ENCODE measurements around the gene TP53I11. TPM values are rescaled to one million over a fixed set of nuclear protein-coding genes. Genes with fewer than 3 reads are reported as not detected.
A peak's percentile ranks its signal among the peaks of the same experiment; 100 is the strongest.

Gene TP53I11
- total RNA-seq, 1 donor from 2014 or later, result 6.8 TPM

GRCh38 chr11:44949160-44950030 lies 1.3 kb downstream of the TP53I11 start:
- no peaks in the 10 kb centered on the region for H3K27me3 ChIP-seq (ENCODE audit: control insufficient read depth in 3 of 3, insufficient read depth in 3 of 3, low read length in 3 of 3)
- H3K4me1 ChIP-seq (ENCODE audit: control insufficient read depth in 3 of 3, insufficient read depth in 3 of 3, low read length in 3 of 3), result peaks cover 25 to 45% (median 32%) of the 10 kb centered on the region in 3 donors
- H3K9me3 ChIP-seq (ENCODE audit: control insufficient read depth in 3 of 3, low read length in 3 of 3), result no peaks in the 10 kb centered on the region
- peak overlapping the region; percentile 56 for H3K27ac ChIP-seq (ENCODE audit: low read depth, low read length)
- H3K36me3 ChIP-seq (ENCODE audit: control insufficient read depth in 3 of 3, insufficient read depth in 3 of 3, low read length in 3 of 3), result no peaks in the 10 kb centered on the region
- peak overlapping the region; percentile 71 to 75 (median 72) for H3K4me3 ChIP-seq (ENCODE audit: low read length in 3 of 3)
- H3K9ac ChIP-seq (ENCODE audit: low read depth in 1 of 3, low read length in 3 of 3), result peak overlapping the region; percentile 43 to 85 (median 70)

DNA sequence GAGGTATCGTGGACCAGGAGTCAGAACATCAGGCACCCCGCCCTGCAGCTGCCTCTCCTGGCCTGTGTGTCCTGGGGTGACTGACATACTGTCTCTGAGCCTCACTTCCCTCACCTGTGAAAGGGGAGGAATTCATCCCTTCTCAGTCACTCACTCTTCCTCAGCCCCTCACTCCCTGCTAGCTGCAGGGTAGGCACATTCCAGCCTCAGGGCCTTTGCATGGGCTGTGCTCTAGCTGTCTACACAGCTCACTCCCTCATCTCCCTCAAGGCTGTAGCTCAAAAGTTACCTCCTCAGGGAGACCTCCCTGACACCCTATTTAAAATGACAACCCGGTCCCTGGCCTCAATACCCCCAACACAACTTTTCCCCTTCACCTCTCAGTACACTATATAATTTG lies 2.5 kb downstream of the TP53I11 start:
- Histone ChIP-seq H3K27ac (ENCODE audit: low read depth, low read length) (no peak overlapping the region), H3K36me3 (ENCODE audit: control insufficient read depth in 3 of 3, insufficient read depth in 3 of 3, low read length in 3 of 3) (no peaks in the 10 kb centered on the region), H3K4me3 (ENCODE audit: low read length in 3 of 3) (no peak overlapping the region)

GRCh38 chr11:44947114-44947513 lies 3.6 kb downstream of the TP53I11 start:
- H3K4me1 ChIP-seq (ENCODE audit: control insufficient read depth in 3 of 3, insufficient read depth in 3 of 3, low read length in 3 of 3), result peaks cover 30 to 63% (median 43%) of the 10 kb centered on the region in 3 donors
- H3K27ac ChIP-seq (ENCODE audit: low read depth, low read length), result peak overlapping the region; percentile 7
- no peak overlapping the region for H3K4me3 ChIP-seq (ENCODE audit: low read length in 3 of 3)
- no peaks in the 10 kb centered on the region for H3K36me3 ChIP-seq (ENCODE audit: control insufficient read depth in 3 of 3, insufficient read depth in 3 of 3, low read length in 3 of 3)
- peak overlapping the region in 2 of 3 donors; percentile 10 to 25 for H3K9ac ChIP-seq (ENCODE audit: low read depth in 1 of 3, low read length in 3 of 3)
- no peaks in the 10 kb centered on the region for H3K9me3 ChIP-seq (ENCODE audit: control insufficient read depth in 3 of 3, low read length in 3 of 3)
- no peaks in the 10 kb centered on the region for H3K27me3 ChIP-seq (ENCODE audit: control insufficient read depth in 3 of 3, insufficient read depth in 3 of 3, low read length in 3 of 3)

More for the DNA sequence above, 2.5 kb downstream of the TP53I11 start:
- peaks cover 25 to 52% (median 34%) of the 10 kb centered on the region in 3 donors for H3K4me1 ChIP-seq (ENCODE audit: control insufficient read depth in 3 of 3, insufficient read depth in 3 of 3, low read length in 3 of 3)
- H3K27me3 ChIP-seq (ENCODE audit: control insufficient read depth in 3 of 3, insufficient read depth in 3 of 3, low read length in 3 of 3), result no peaks in the 10 kb centered on the region
- no peak overlapping the region for H3K9ac ChIP-seq (ENCODE audit: low read depth in 1 of 3, low read length in 3 of 3)
- no peaks in the 10 kb centered on the region for H3K9me3 ChIP-seq (ENCODE audit: control insufficient read depth in 3 of 3, low read length in 3 of 3)

DNA sequence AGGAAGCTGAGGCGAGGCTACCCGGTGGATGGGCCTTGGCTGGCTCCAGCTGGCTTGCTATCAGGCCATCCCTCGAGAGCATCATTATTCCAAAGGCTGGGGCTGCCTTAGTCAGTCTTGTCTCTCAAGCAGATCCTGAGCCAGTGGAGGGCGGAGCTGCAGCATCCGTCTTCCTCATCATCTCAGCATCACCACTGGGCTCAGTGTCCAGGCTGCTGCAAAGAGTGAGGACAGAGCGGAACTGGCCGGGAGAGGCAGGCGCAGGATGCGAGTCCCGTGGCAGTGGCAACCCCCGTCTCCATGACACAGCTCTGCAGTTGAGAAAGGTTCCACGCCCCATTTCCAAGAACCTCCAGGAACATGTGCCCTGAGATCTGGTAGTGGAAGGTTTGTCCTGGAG lies 4.4 kb downstream of the TP53I11 start:
- Histone ChIP-seq H3K27me3 (ENCODE audit: control insufficient read depth in 3 of 3, insufficient read depth in 3 of 3, low read length in 3 of 3) (no peaks in the 10 kb centered on the region), H3K9ac (ENCODE audit: low read depth in 1 of 3, low read length in 3 of 3) (no peak overlapping the region), H3K27ac (ENCODE audit: low read depth, low read length) (peak overlapping the region; percentile 15), H3K36me3 (ENCODE audit: control insufficient read depth in 3 of 3, insufficient read depth in 3 of 3, low read length in 3 of 3) (no peaks in the 10 kb centered on the region), H3K9me3 (ENCODE audit: control insufficient read depth in 3 of 3, low read length in 3 of 3) (no peaks in the 10 kb centered on the region), H3K4me3 (ENCODE audit: low read length in 3 of 3) (no peak overlapping the region), H3K4me1 (ENCODE audit: control insufficient read depth in 3 of 3, insufficient read depth in 3 of 3, low read length in 3 of 3) (peaks cover 36 to 71% (median 50%) of the 10 kb centered on the region in 3 donors)

DNA sequence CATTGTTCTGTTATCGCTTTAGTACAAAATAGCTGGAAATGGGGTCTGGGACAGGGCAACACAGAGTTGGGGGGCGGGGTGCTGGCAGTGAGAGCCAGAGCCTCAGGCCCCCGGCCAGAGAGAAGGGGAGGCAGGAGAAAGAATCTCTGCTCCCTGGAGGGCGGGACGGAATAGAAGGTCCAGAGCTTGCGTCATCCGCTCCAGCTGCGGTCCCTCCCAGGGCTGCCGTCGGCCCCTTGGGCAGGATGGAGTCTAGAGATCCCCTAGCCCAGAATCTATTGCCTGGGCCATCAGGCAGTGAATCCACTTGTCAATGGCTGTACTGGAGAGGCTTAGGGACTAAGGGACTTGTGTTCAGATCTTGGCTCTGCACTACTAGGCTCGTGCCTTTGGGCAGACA lies 5.0 kb downstream of the TP53I11 start:
- Histone ChIP-seq H3K27ac (ENCODE audit: low read depth, low read length) (no peak overlapping the region), H3K4me3 (ENCODE audit: low read length in 3 of 3) (no peak overlapping the region), H3K4me1 (ENCODE audit: control insufficient read depth in 3 of 3, insufficient read depth in 3 of 3, low read length in 3 of 3) (peaks cover 36 to 73% (median 53%) of the 10 kb centered on the region in 3 donors)

DNA sequence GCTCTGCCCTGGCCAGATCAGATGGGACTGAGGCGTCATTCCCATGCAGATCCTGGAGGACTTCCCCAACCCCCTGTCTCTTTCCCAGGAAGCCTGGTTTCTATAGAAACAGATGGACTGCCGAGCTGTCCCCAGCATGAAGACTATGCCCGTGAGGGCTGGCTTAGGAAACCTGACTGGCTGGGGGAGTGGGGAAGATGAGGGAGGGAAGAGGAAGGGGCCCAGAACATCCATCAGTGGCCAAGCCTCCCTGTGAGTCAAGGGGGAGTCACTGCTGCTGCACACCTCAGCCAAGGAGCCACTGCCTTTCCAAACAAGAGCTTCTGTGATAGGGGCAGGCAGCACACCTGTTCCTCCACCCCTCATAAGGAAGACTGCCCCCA lies 5.8 kb downstream of the TP53I11 start:
- Histone ChIP-seq H3K36me3 (ENCODE audit: control insufficient read depth in 3 of 3, insufficient read depth in 3 of 3, low read length in 3 of 3) (no peaks in the 10 kb centered on the region), H3K27me3 (ENCODE audit: control insufficient read depth in 3 of 3, insufficient read depth in 3 of 3, low read length in 3 of 3) (no peaks in the 10 kb centered on the region), H3K4me3 (ENCODE audit: low read length in 3 of 3) (no peak overlapping the region), H3K9ac (ENCODE audit: low read depth in 1 of 3, low read length in 3 of 3) (no peak overlapping the region), H3K9me3 (ENCODE audit: control insufficient read depth in 3 of 3, low read length in 3 of 3) (no peaks in the 10 kb centered on the region), H3K27ac (ENCODE audit: low read depth, low read length) (no peak overlapping the region), H3K4me1 (ENCODE audit: control insufficient read depth in 3 of 3, insufficient read depth in 3 of 3, low read length in 3 of 3) (peaks cover 44 to 77% (median 58%) of the 10 kb centered on the region in 3 donors)

More for the DNA sequence above, 5.0 kb downstream of the TP53I11 start:
- Histone ChIP-seq H3K9me3 (ENCODE audit: control insufficient read depth in 3 of 3, low read length in 3 of 3) (no peaks in the 10 kb centered on the region), H3K36me3 (ENCODE audit: control insufficient read depth in 3 of 3, insufficient read depth in 3 of 3, low read length in 3 of 3) (no peaks in the 10 kb centered on the region), H3K9ac (ENCODE audit: low read depth in 1 of 3, low read length in 3 of 3) (no peak overlapping the region), H3K27me3 (ENCODE audit: control insufficient read depth in 3 of 3, insufficient read depth in 3 of 3, low read length in 3 of 3) (no peaks in the 10 kb centered on the region)

DNA sequence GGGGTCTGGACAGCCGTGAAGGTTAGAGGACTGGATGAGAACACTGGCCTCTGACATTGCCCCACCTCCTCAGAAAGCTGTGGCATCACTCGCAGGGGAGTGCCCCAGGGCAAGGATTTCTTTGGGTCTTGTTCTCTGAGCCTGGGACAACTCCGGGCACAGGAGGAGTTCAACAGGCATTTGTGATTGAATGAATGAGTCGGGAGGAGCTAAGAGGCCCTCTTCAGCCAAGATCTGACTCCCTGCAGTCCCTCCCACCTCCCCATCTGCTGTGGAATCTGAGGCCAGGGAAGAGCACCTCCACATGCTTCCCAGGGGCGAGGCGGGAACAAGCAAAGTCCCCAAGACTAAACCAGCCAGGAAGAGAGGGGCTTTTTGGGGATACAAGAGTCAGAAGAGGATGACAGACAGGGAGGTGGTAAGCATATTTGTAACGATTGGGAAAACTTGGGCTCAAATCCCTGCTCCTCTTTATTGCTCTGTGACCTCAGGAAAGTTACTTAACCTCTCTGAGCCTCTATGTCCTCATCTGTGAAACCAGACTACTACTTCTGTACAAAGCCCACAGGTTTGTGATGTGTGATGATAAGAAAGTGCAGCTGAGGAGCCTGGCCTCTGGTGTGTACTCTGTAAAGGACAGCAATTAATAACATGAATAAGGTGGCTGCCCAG lies 6.4 kb downstream of the TP53I11 start:
- Histone ChIP-seq H3K27ac (ENCODE audit: low read depth, low read length) (no peak overlapping the region), H3K9me3 (ENCODE audit: control insufficient read depth in 3 of 3, low read length in 3 of 3) (no peaks in the 10 kb centered on the region), H3K4me1 (ENCODE audit: control insufficient read depth in 3 of 3, insufficient read depth in 3 of 3, low read length in 3 of 3) (peaks cover 45 to 82% (median 63%) of the 10 kb centered on the region in 3 donors), H3K27me3 (ENCODE audit: control insufficient read depth in 3 of 3, insufficient read depth in 3 of 3, low read length in 3 of 3) (no peaks in the 10 kb centered on the region), H3K4me3 (ENCODE audit: low read length in 3 of 3) (no peak overlapping the region), H3K36me3 (ENCODE audit: control insufficient read depth in 3 of 3, insufficient read depth in 3 of 3, low read length in 3 of 3) (no peaks in the 10 kb centered on the region), H3K9ac (ENCODE audit: low read depth in 1 of 3, low read length in 3 of 3) (no peak overlapping the region)

GRCh38 chr11:44943696-44944095 lies 7.0 kb downstream of the TP53I11 start:
- H3K4me3 ChIP-seq (ENCODE audit: low read length in 3 of 3), result no peak overlapping the region
- no peaks in the 10 kb centered on the region for H3K36me3 ChIP-seq (ENCODE audit: control insufficient read depth in 3 of 3, insufficient read depth in 3 of 3, low read length in 3 of 3)
- H3K9me3 ChIP-seq (ENCODE audit: control insufficient read depth in 3 of 3, low read length in 3 of 3), result no peaks in the 10 kb centered on the region
- no peaks in the 10 kb centered on the region for H3K27me3 ChIP-seq (ENCODE audit: control insufficient read depth in 3 of 3, insufficient read depth in 3 of 3, low read length in 3 of 3)
- H3K4me1 ChIP-seq (ENCODE audit: control insufficient read depth in 3 of 3, insufficient read depth in 3 of 3, low read length in 3 of 3), result peaks cover 45 to 80% (median 67%) of the 10 kb centered on the region in 3 donors
- no peak overlapping the region for H3K27ac ChIP-seq (ENCODE audit: low read depth, low read length)
- H3K9ac ChIP-seq (ENCODE audit: low read depth in 1 of 3, low read length in 3 of 3), result no peak overlapping the region

DNA sequence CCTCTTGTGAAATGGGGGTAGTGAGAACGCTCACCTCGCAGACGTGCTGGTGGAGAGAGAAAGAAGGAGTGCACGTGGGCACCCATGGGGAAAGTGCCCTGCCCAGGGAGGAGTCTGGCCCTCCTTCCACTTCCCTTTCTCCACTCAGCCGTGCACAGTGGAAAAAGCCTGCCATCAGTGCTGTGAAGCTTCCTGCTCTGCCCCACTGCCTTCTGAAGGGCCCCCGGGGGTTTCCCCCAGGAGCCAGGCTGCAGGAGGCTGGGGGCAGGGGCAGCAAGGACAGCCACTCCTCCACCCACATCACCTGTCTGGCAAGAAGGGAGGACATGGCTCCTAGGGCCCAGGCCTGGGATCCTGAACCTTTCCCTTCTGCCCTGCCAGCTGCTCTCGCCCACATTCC lies 7.6 kb downstream of the TP53I11 start:
- peaks cover 45 to 78% (median 67%) of the 10 kb centered on the region in 3 donors for H3K4me1 ChIP-seq (ENCODE audit: control insufficient read depth in 3 of 3, insufficient read depth in 3 of 3, low read length in 3 of 3)
- no peak overlapping the region for H3K4me3 ChIP-seq (ENCODE audit: low read length in 3 of 3)
- H3K27ac ChIP-seq (ENCODE audit: low read depth, low read length), result no peak overlapping the region

More for the DNA sequence above, 7.6 kb downstream of the TP53I11 start:
- Histone ChIP-seq H3K9ac (ENCODE audit: low read depth in 1 of 3, low read length in 3 of 3) (peak overlapping the region in 1 of 3 donors; percentile 16), H3K36me3 (ENCODE audit: control insufficient read depth in 3 of 3, insufficient read depth in 3 of 3, low read length in 3 of 3) (no peaks in the 10 kb centered on the region), H3K27me3 (ENCODE audit: control insufficient read depth in 3 of 3, insufficient read depth in 3 of 3, low read length in 3 of 3) (no peaks in the 10 kb centered on the region), H3K9me3 (ENCODE audit: control insufficient read depth in 3 of 3, low read length in 3 of 3) (no peaks in the 10 kb centered on the region)

Measured in skeletal muscle tissue (tissue), 4 donors.